Activated gamma-delta T cell treated with Interleukin-2 at 50 U/mL for 16 hours (primary cell): ENCODE data around the gene HSFX1.

ENCODE experiments used
- DNase-seq: peaks from one replicate; pipeline ENCODE4 v3.0.0-alpha.2; 2020

Gene HSFX1

GRCh38 chrX:149807747-149808458 lies 34.0 kb downstream of the HSFX1 start:
- DNase-seq, result no peak

GRCh38 chrX:149818652-149819051 lies 44.8 kb downstream of the HSFX1 start:
- no peak for DNase-seq

GRCh38 chrX:149819371-149819770 lies 45.5 kb downstream of the HSFX1 start:
- DNase-seq, result no peak

- peak; percentile 50 for DNase-seq
Observed at GRCh38 chrX:149825424-149825823, 51.6 kb downstream of the HSFX1 start.
